ENCODE measurements around the gene TAF10.

TAF10 gene

DNA sequence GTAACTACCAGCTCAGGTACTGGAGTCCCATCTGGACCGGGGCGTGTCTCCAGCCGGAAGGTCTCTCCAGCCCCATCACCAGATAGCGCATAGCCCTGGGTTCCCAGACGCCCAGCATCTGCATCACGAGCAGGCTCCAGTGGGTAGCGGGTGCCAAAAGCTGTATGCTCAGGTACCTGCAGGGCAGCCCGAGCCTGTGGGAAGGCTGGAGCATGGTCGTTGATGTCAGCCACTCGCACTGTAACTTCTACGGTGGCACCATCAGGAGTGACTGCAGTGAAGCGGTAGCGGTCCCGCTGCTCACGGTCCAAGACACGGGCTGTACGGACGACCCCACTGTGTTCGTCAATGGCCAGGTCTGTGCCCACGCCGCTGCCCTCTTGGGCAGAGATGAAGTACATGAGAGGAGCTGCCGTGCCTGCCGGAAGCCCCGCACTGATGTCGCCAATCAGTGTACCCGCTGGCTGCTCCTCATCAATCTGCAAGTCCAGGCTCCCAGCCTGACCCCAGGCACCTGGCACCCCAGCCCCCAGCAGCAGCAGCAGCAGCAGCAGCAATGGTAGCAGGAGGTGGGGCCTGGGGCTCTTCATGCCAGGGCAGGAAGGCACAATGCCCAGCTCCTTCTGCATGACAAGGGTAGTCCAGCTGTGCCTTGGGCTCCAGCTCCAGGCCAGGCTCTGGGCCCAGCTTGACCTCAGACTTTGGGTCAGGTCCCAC, 29.1 kb upstream of the TAF10 start:
- no peak for DNase-seq (ENCODE audit: low spot score)

DNA sequence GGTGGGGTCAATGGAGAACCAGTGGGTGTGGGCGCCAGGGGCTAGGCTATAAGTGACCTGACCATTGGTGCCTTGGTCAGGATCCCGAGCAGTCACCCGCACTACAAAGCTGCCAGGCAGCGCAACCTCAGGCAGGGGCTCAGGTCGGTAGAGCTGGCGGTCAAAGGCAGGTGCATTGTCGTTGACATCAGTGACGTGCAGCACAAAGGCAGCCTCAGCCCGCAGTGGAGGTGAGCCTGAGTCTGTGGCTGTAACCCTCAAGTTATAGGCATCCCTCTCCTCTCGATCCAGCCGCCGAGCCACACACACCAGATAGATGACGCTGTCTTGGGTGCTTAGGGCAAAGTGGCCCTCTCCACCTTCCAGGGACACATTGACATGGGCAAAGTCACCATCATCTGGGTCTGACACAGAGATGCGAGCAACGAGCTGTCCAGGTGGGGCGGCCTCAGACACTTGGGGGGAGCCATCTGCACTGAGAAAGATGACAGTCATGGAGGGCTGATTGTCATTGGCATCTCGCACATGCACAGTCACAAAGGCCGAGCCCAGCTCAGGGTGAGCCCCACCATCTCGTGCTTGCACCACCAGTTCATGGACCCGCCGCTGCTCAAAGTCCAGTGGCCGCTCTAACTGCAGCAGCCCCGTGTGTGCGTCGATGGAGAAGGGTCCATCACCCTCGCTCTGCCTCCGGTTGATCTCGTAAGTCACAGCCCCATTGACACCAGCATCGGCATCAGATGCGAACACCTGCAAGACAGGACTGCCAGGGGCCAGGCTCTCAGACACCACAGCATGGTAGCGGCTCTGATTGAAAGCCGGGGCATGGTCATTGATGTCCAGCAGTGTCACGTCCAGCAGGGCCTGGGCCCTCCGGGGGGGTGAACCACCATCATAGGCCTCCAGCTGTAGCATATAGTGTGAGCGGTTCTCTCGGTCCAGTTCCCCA, 28.3 kb upstream of the TAF10 start:
- no peak for DNase-seq (ENCODE audit: low spot score)

DNA sequence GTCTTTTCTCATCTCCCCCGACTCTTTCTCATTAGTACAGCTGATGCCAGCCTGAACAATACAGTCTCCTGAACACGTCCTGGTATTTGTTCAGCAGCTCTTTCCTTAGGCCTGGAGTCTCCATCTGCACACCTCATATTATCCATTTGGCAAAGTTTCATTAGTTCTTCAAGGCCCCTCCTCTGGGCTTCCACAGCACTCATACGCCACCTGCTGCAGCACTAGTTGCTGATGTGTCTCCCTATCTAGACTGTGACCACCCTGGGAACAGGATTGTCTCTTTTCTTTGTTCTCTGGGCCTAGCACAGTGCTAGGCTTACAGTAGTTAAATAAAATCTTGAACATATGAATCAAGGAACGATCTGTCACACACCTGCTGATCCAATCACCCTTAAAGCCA, 26.4 kb upstream of the TAF10 start:
- no peak for DNase-seq (ENCODE audit: low spot score)

DNA sequence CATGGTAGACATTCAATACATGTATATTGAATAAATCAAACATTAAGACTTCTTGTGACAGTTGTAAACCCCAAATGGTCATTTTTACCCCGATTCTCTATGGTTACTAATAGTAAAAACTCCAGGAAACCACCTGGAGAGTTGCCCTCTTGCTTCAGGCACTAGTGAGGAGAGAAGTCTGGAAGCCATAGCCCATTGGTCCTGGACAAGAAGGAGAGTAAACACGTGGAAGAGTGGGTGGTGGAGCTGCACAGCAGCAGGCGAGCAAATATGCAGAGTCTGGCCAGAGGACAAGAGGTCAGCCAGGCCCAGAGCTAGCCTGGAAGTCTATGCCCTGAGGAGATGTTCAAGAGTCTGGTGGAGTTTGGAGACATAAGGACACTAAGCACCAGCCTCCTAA, 25.9 kb upstream of the TAF10 start:
- DNase-seq (ENCODE audit: low spot score) = peak; percentile 87

DNA sequence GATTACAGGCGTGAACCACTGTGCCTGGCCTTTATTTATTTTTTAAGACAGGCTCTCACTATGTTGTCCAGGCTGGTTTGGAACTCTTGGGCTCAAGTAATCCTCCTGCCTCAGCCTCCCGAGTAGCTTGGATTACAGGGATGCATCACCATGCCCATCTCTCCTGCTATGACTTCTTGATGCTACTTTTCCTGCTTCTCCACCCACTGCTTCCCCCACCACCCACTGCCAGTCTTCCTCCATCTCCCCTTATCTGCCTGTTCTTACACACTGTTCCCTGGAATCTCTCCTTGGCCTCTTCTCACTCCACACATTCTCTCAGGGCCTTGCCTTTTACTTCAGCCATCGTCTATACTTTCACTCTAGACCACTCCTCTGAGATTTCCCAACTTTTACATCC, 24.5 kb upstream of the TAF10 start:
- DNase-seq (ENCODE audit: low spot score) = no peak

- peak; percentile 14 for DNase-seq (ENCODE audit: low spot score)
Measured at GRCh38 chr11:6635082-6635932, 23.3 kb upstream of the TAF10 start.

GRCh38 chr11:6634534-6634933, 22.5 kb upstream of the TAF10 start:
- no peak for DNase-seq (ENCODE audit: low spot score)

GRCh38 chr11:6633422-6634408, 21.7 kb upstream of the TAF10 start:
- no peak for DNase-seq (ENCODE audit: low spot score)

DNA sequence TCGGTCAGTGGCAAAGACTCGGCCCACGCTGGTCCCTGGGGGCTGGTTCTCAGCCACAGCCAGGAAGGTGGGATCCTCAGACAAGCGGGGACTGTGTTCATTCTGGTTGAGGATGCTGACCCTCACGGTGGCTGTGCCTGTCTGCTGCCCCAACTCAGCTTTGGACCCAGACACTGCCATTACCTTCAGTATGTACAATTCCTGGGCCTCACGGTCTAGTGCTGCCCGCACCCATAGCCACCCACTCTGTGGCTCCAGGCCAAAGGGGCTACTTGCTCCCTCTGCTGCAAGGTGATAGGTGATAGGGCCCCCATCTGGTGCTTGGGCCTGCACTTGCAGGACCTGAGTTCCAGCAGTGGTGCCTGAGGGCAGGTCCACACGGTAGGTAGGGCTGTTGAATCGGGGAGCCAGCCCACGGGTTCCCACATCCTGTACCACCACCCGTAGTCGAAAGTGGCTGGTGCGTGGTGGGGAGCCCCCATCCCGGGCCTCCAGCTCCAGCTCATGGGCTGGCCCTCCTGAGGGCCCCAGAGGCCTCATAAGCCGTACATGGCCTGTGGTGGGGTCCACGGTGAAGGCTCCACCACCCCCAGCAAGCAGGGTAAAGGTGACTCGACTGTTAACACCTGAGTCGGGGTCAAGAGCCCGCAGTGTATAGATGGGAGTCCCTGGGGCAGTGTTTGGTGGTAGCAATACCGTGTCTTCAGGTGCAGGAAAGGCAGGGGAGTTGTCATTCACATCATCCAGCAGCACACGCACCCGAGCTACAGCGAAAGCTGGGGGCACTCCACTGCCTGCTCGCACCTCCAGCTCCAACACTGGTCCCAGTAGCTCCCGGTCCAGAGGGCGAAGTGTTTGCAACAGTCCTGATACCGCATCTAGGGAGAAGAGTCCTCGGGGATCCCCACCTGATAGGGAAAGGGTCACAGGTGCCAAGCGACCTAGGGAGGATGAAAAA, 20.4 kb upstream of the TAF10 start:
- no peak for DNase-seq (ENCODE audit: low spot score)

- DNase-seq (ENCODE audit: low spot score) = no peak
Measured at GRCh38 chr11:6631361-6631890, 19.4 kb upstream of the TAF10 start.

GRCh38 chr11:6630632-6631291, 18.7 kb upstream of the TAF10 start:
- no peak for DNase-seq (ENCODE audit: low spot score)

DNA sequence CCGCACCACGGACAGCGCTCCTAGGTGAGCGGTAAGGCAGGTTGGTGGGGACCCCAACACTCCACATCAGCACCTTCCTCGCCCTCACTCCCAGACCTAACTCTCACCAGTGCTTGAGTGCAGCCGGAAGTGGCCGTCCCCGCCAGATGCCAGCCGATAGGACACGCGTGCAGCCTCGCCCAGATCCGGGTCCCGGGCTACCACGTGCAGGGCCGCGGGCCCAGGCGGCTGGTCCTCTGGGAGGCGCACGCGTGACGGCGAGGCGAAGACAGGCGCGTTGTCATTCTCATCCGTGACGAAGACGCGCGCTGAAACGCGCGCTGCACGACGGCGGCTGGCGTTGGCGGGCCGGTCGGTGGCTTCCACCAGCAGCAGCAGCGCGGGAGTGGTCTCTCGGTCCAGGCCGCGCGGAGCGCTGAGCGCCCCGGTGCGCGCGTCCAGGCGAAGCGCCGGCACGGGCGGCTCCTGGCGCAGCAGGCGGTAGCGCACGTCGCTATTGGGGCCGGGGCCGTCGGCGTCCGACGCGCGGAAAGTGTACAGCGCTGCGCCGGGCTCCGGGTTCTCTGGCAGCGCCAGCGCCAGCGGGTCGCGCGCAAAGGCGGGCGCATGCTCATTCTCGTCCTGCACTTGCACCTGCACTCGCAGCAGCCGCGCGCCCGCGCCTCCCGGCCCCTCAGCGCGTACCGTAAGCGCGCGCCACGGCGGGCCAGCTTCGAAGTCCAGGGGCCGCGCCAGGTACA, 18.0 kb upstream of the TAF10 start:
- DNase-seq (ENCODE audit: low spot score) = no peak

GRCh38 chr11:6629573-6629891, 17.5 kb upstream of the TAF10 start:
- no peak for DNase-seq (ENCODE audit: low spot score)

DNA sequence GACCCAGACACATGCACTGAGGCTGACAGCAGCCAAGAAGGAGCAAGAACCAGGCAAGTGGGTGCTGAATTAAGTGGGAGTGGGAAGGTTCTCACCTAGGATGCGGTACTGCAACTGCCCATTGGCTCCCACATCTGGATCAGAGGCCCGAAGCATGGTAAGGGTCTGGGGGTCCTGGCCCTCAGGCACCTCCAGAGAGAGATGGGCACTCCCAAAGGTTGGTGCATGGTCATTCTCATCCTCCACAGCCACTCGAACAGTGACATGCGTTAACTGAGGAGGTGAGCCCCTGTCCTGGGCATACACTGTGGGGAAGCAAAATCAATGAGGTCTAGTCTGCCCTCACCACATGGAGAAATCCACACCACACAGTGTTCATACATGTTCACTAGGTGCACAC, 16.5 kb upstream of the TAF10 start:
- DNase-seq (ENCODE audit: low spot score) = no peak

DNA sequence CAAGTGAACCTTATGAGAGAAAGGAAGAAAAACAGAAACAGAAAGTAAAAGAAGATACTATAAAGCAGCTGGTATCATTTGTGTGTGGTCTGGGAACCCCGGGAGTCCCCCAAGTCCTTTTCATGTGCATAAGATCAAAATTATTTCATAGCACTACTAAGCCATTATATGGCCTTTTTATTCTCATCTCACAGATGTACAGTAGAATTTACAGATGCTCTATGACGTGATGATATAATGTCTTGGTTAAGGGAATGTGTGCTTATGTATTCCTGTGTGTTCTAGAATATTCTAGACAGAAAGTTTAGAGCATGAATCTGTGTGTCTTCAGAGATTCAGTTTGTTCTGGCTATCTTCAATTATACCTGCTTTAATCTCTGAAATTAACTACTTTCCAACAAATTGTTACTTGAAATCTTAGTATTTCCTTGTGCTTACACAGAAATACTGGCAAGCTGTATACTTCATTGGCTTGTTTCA, 15.8 kb upstream of the TAF10 start:
- DNase-seq (ENCODE audit: low spot score) = no peak

GRCh38 chr11:6626971-6627761, 15.2 kb upstream of the TAF10 start:
- no peak for DNase-seq (ENCODE audit: low spot score)

- no peak for DNase-seq (ENCODE audit: low spot score)
Measured at GRCh38 chr11:6625832-6626420, 13.9 kb upstream of the TAF10 start.

All from AG08395 (cell line).